ENCODE results near the gene RASA3.

GRCh38 chr13:113949546-113949945 lies 182.9 kb downstream of the RASA3 start:
- TF ChIP-seq GATA2 (IDR thresholded peaks at IDR 0.05; ENCODE audit: low read depth, low read length), result no peak
- no peak for TF ChIP-seq GATA3 (IDR thresholded peaks at IDR 0.05; ENCODE audit: low read depth, low read length)
